HG02943 (cell line): ENCODE measurements around the gene MYBPH.

Experiments used
- ATAC-seq: cut with Tn5 transposase; IDR thresholded peaks from one replicate; pipeline ENCODE4 v1.9.1; 2021; ENCODE audit warnings: mild to moderate bottlenecking, low read depth, moderate library complexity; ENCODE audit not compliant: unreplicated experiment

MYBPH gene

GRCh38 chr1:203167913-203168200 is 7.8 kb downstream of the MYBPH start:
- ATAC-seq, result no peak

GRCh38 chr1:203167026-203167912 is 8.4 kb downstream of the MYBPH start:
- no peak for ATAC-seq

- ATAC-seq, result no peak
Observed at GRCh38 chr1:203166192-203166940, 9.3 kb downstream of the MYBPH start.

GRCh38 chr1:203165800-203166161 is 9.8 kb downstream of the MYBPH start:
- ATAC-seq, result no peak

- no peak for ATAC-seq
Observed at GRCh38 chr1:203165101-203165799, 10.4 kb downstream of the MYBPH start.

GRCh38 chr1:203163891-203164635 is 11.6 kb downstream of the MYBPH start:
- no peak for ATAC-seq

- ATAC-seq, result no peak
Observed at GRCh38 chr1:203162403-203162802, 13.2 kb downstream of the MYBPH start.

GRCh38 chr1:203161703-203162102 is 13.9 kb downstream of the MYBPH start:
- ATAC-seq, result no peak

- ATAC-seq, result no peak
Observed at GRCh38 chr1:203161175-203161574, 14.5 kb downstream of the MYBPH start.

GRCh38 chr1:203159844-203160243 is 15.8 kb downstream of the MYBPH start:
- no peak for ATAC-seq

- ATAC-seq, result no peak
Observed at GRCh38 chr1:203158960-203159665, 16.5 kb downstream of the MYBPH start.

- no peak for ATAC-seq
Observed at GRCh38 chr1:203158423-203158822, 17.2 kb downstream of the MYBPH start.

- no peak for ATAC-seq
Observed at GRCh38 chr1:203156280-203156679, 19.3 kb downstream of the MYBPH start.

GRCh38 chr1:203153989-203154821 is 21.4 kb downstream of the MYBPH start:
- no peak for ATAC-seq

GRCh38 chr1:203153051-203153988 is 22.3 kb downstream of the MYBPH start:
- no peak for ATAC-seq

- no peak for ATAC-seq
Observed at GRCh38 chr1:203152158-203153034, 23.2 kb downstream of the MYBPH start.
